CD4-positive, CD25-positive, alpha-beta regulatory T cell (primary cell): ENCODE data around the gene UBE2E2. TPM values are rescaled to one million over a fixed set of nuclear protein-coding genes. Genes with fewer than 3 reads are reported as not detected.

ENCODE experiments used
- ATAC-seq, 2 donors: fragments of 150-1000 bp; cut with Tn5 transposase; one replicate each; pipeline ENCODE4 v1.10.0; 2021; ENCODE audit warnings: low read depth in 2 of 2, moderate number of reproducible peaks in 2 of 2, moderate library complexity in 1 of 2
- DNase-seq, 3 donors: peaks; one replicate each; pipeline versions ENCODE4 v3.0.0 to v3.0.0-alpha.2; 2012 to 2022; ENCODE audit warnings: mixed read lengths in 1 of 3
- H3K27ac ChIP-seq: one replicate; pipeline ENCODE4 v1.7.0; 2013; ENCODE audit warnings: mild to moderate bottlenecking, low read length; ENCODE audit not compliant: insufficient read depth, poor library complexity, severe bottlenecking
- H3K27me3 ChIP-seq: one replicate; pipeline ENCODE4 v1.7.0; 2013; ENCODE audit warnings: low read length; ENCODE audit not compliant: control insufficient read depth, insufficient read depth
- H3K36me3 ChIP-seq: one replicate; pipeline ENCODE4 v1.7.0; 2013; ENCODE audit warnings: mild to moderate bottlenecking, low read length, moderate library complexity; ENCODE audit not compliant: control insufficient read depth, insufficient read depth
- H3K4me1 ChIP-seq: 2 replicates; pipeline ENCODE4 v1.7.0; 2013; ENCODE audit warnings: mild to moderate bottlenecking, low read length; ENCODE audit not compliant: insufficient read depth, control insufficient read depth, poor library complexity, severe bottlenecking
- H3K4me3 ChIP-seq: one replicate; pipeline ENCODE4 v1.7.0; 2013; ENCODE audit warnings: low read depth, mild to moderate bottlenecking, low read length, moderate library complexity
- H3K9me3 ChIP-seq, 2 experiments: 1 replicate in 1 of 2; 2 replicates in 1 of 2; pipeline ENCODE4 v1.7.0; 2013; ENCODE audit warnings: low read length in 2 of 2, mild to moderate bottlenecking in 1 of 2, moderate library complexity in 1 of 2; ENCODE audit not compliant: control insufficient read depth in 2 of 2
- H3K27ac Mint-ChIP-seq, 3 donors: one replicate each; pipeline ENCODE4 v1.8.0; 2020 to 2022; ENCODE audit warnings: mild to moderate bottlenecking in 3 of 3, mixed read lengths in 3 of 3, moderate library complexity in 2 of 3
- H3K27me3 Mint-ChIP-seq: one replicate; pipeline ENCODE4 v1.8.0; 2022; ENCODE audit warnings: mild to moderate bottlenecking, mixed read lengths
- H3K36me3 Mint-ChIP-seq: one replicate; pipeline ENCODE4 v1.8.0; 2020; ENCODE audit warnings: mixed read lengths
- H3K4me1 Mint-ChIP-seq, 4 donors: one replicate each; pipeline ENCODE4 v1.8.0; 2020 to 2022; ENCODE audit warnings: mixed read lengths in 4 of 4, mild to moderate bottlenecking in 1 of 4
- H3K4me3 Mint-ChIP-seq, 4 donors: one replicate each; pipeline ENCODE4 v1.8.0; 2020 to 2022; ENCODE audit warnings: mild to moderate bottlenecking in 4 of 4, mixed read lengths in 4 of 4, moderate library complexity in 3 of 4
- H3K9me3 Mint-ChIP-seq, 7 donors: one replicate each; pipeline ENCODE4 v1.8.0; 2020 to 2022; ENCODE audit warnings: mixed read lengths in 7 of 7, mild to moderate bottlenecking in 3 of 7, moderate library complexity in 2 of 7
- polyA plus RNA-seq, 4 donors: library from polyadenylated mRNA; unstranded; fragments of 300-500 nt; fragmentation: Illumina TruSeq; gene quantifications; one replicate each; pipeline ENCODE4 v1.2.3, GENCODE V29; 2021
- total RNA-seq: library from RNA; stranded (reverse); gene quantifications from one replicate; pipeline ENCODE4 v1.2.3, GENCODE V29; 2022

Gene UBE2E2
- total and polyA plus RNA-seq, 5 donors from 2014 or later: 0.81 to 9.6 (median 1.8) TPM

GRCh38 chr3:23450806-23451205, 247.7 kb downstream of the UBE2E2 start:
- H3K4me1 Mint-ChIP-seq: peaks cover 0 to 3% (median 0%) of the 10 kb centered on the region in 4 donors
- Histone ChIP-seq H3K4me3 (no peak overlapping the region), H3K36me3 (no peaks in the 10 kb centered on the region), H3K9me3 (no peaks in the 10 kb centered on the region), H3K4me1 (no peaks in the 10 kb centered on the region), H3K27ac (no peak overlapping the region), H3K27me3 (no peaks in the 10 kb centered on the region)
- H3K36me3 Mint-ChIP-seq: no peaks in the 10 kb centered on the region
- peaks cover 5% of the 10 kb centered on the region for H3K27me3 Mint-ChIP-seq
- ATAC-seq: no peak
- no peak overlapping the region for H3K27ac Mint-ChIP-seq
- DNase-seq: no peak
- H3K4me3 Mint-ChIP-seq: no peak overlapping the region
- H3K9me3 Mint-ChIP-seq: peaks cover 0 to 3% (median 0%) of the 10 kb centered on the region in 7 donors

GRCh38 chr3:23452408-23452807, 249.3 kb downstream of the UBE2E2 start:
- H3K27ac Mint-ChIP-seq: no peak overlapping the region
- H3K4me3 Mint-ChIP-seq: no peak overlapping the region
- Histone ChIP-seq H3K36me3 (no peaks in the 10 kb centered on the region), H3K4me3 (no peak overlapping the region), H3K4me1 (no peaks in the 10 kb centered on the region), H3K27ac (no peak overlapping the region), H3K27me3 (no peaks in the 10 kb centered on the region), H3K9me3 (no peaks in the 10 kb centered on the region)
- ATAC-seq (no peak), DNase-seq (no peak)
- peaks cover 0 to 3% (median 0%) of the 10 kb centered on the region in 7 donors for H3K9me3 Mint-ChIP-seq
- H3K36me3 Mint-ChIP-seq: no peaks in the 10 kb centered on the region
- peaks cover 0 to 4% (median 0%) of the 10 kb centered on the region in 4 donors for H3K4me1 Mint-ChIP-seq
- no peaks in the 10 kb centered on the region for H3K27me3 Mint-ChIP-seq

DNA sequence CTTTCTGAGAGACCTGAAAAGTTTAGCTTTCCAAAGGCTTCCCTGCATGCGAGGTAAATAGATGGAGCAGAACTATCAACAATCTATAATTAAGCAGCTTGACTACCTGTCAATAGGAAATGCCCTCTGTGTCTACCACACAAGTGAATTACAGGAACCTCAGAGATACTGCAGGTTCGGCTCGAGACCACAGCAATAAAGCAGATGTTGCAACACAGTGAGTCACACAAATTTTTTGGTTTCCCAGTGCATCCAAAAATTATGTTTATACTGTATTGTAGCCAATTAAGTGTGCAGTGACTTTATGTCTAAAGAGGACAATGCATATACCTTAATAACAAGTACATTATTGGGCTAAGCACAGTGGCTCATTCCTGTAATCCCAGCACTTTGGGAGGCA, 252.0 kb downstream of the UBE2E2 start:
- Mint-ChIP-seq H3K4me1 (peaks cover 0 to 7% (median 0%) of the 10 kb centered on the region in 4 donors), H3K27ac (no peak overlapping the region), H3K4me3 (no peak overlapping the region), H3K36me3 (no peaks in the 10 kb centered on the region), H3K27me3 (no peaks in the 10 kb centered on the region), H3K9me3 (peaks cover 0 to 7% (median 4%) of the 10 kb centered on the region in 7 donors)
- DNase-seq (no peak), ATAC-seq (no peak)
- H3K4me1 ChIP-seq: no peaks in the 10 kb centered on the region
- H3K27me3 ChIP-seq: no peaks in the 10 kb centered on the region
- H3K9me3 ChIP-seq: no peaks in the 10 kb centered on the region
- H3K27ac ChIP-seq: no peak overlapping the region
- no peak overlapping the region for H3K4me3 ChIP-seq
- H3K36me3 ChIP-seq: no peaks in the 10 kb centered on the region

DNA sequence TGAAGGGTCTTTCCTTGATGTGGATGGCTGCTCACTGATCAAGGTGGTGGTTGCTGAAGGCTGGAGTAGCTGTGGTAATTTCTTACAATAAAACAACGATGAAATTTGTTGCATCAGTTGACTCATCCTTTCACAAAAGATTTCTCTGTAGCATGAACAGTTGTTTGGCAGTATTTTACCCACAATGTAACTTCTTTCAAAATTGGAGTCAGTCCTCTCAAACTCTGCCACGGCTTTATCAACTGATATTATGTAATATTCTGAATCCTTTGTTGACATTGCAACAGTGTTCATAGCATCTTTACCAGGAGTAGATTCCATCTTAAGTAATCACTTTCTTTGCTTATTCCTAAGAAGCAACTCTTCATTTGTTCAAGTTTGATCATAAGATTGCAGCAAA, 252.6 kb downstream of the UBE2E2 start:
- H3K27ac ChIP-seq: no peak overlapping the region
- no peaks in the 10 kb centered on the region for H3K36me3 Mint-ChIP-seq
- H3K9me3 ChIP-seq: no peaks in the 10 kb centered on the region
- H3K4me1 ChIP-seq: no peaks in the 10 kb centered on the region
- H3K27me3 Mint-ChIP-seq: no peaks in the 10 kb centered on the region
- no peak overlapping the region for H3K4me3 Mint-ChIP-seq
- ATAC-seq: no peak
- H3K9me3 Mint-ChIP-seq: peaks cover 0 to 7% (median 4%) of the 10 kb centered on the region in 7 donors
- H3K27me3 ChIP-seq: no peaks in the 10 kb centered on the region
- DNase-seq: no peak
- H3K27ac Mint-ChIP-seq: no peak overlapping the region
- H3K4me1 Mint-ChIP-seq: peaks cover 0 to 7% (median 0%) of the 10 kb centered on the region in 4 donors
- H3K4me3 ChIP-seq: no peak overlapping the region
- no peaks in the 10 kb centered on the region for H3K36me3 ChIP-seq

DNA sequence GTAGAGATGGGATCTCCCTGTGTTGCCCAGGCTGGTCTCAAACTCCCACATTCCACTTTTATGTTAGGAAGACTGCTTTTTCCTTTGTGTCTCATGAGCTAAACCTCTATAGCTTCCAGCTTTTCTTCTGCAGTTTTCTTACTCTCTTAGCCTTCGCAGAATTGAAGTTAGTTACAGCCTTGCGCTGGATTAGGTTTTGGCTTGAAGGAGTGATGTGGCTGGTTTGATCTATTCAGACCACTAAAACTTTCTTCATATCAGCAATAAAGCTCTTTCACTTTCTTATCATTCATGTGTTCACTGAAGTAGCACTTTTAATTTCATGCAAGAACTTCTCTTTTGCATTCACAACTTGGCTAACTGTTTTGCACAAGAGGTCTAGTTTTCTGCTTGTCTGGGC, 254.6 kb downstream of the UBE2E2 start:
- H3K9me3 Mint-ChIP-seq: peaks cover 0 to 7% (median 4%) of the 10 kb centered on the region in 7 donors
- DNase-seq (no peak), ATAC-seq (no peak)
- Histone ChIP-seq H3K27me3 (no peaks in the 10 kb centered on the region), H3K9me3 (no peaks in the 10 kb centered on the region), H3K36me3 (no peaks in the 10 kb centered on the region), H3K27ac (no peak overlapping the region), H3K4me1 (no peaks in the 10 kb centered on the region), H3K4me3 (no peak overlapping the region)
- peaks cover 0 to 7% (median 0%) of the 10 kb centered on the region in 4 donors for H3K4me1 Mint-ChIP-seq
- no peaks in the 10 kb centered on the region for H3K36me3 Mint-ChIP-seq
- no peak overlapping the region for H3K27ac Mint-ChIP-seq
- no peak overlapping the region for H3K4me3 Mint-ChIP-seq
- no peaks in the 10 kb centered on the region for H3K27me3 Mint-ChIP-seq

DNA sequence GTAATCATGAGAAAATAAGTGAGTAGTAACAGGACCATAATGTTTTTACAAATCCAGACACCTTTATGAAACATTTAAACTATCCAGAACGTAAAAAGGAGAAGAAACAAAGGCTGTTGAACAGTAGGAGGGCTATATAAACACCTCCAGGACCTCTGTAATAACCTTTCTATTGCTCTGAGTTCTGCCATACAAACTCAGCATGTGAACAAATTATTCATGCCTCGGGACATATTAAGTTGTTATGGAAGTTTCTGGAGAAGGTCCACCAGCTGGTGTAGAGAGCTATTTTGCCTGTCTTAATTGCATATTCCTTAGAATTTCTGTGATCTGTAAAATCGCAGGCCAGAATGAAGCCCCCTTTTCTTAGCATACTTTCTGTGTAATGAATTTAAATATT, 256.3 kb downstream of the UBE2E2 start:
- H3K27me3 ChIP-seq: no peaks in the 10 kb centered on the region
- H3K27me3 Mint-ChIP-seq: no peaks in the 10 kb centered on the region
- no peaks in the 10 kb centered on the region for H3K36me3 ChIP-seq

GRCh38 chr3:23459889-23460546, 256.9 kb downstream of the UBE2E2 start:
- Histone ChIP-seq H3K4me3 (no peak overlapping the region), H3K9me3 (no peaks in the 10 kb centered on the region), H3K27me3 (no peaks in the 10 kb centered on the region), H3K27ac (no peak overlapping the region), H3K36me3 (no peaks in the 10 kb centered on the region), H3K4me1 (no peaks in the 10 kb centered on the region)
- Mint-ChIP-seq H3K4me3 (no peak overlapping the region), H3K27ac (no peak overlapping the region), H3K4me1 (peaks cover 0 to 7% (median 0%) of the 10 kb centered on the region in 4 donors), H3K36me3 (no peaks in the 10 kb centered on the region), H3K27me3 (no peaks in the 10 kb centered on the region), H3K9me3 (peaks cover 0 to 7% (median 4%) of the 10 kb centered on the region in 7 donors)
- no peak for ATAC-seq
- DNase-seq: no peak

More for the DNA sequence above, 256.3 kb downstream of the UBE2E2 start:
- no peak for ATAC-seq
- Mint-ChIP-seq H3K4me1 (peaks cover 0 to 7% (median 0%) of the 10 kb centered on the region in 4 donors), H3K36me3 (no peaks in the 10 kb centered on the region), H3K27ac (no peak overlapping the region), H3K4me3 (no peak overlapping the region), H3K9me3 (peaks cover 0 to 7% (median 4%) of the 10 kb centered on the region in 7 donors)
- Histone ChIP-seq H3K4me1 (no peaks in the 10 kb centered on the region), H3K4me3 (no peak overlapping the region), H3K27ac (no peak overlapping the region), H3K9me3 (no peaks in the 10 kb centered on the region)
- no peak for DNase-seq

- ATAC-seq: no peak
- no peak overlapping the region for H3K27ac ChIP-seq
- H3K27ac Mint-ChIP-seq: no peak overlapping the region
- no peaks in the 10 kb centered on the region for H3K4me1 ChIP-seq
- no peaks in the 10 kb centered on the region for H3K36me3 Mint-ChIP-seq
- no peaks in the 10 kb centered on the region for H3K36me3 ChIP-seq
- no peak overlapping the region for H3K4me3 ChIP-seq
- H3K4me3 Mint-ChIP-seq: no peak overlapping the region
- H3K27me3 ChIP-seq: no peaks in the 10 kb centered on the region
- H3K27me3 Mint-ChIP-seq: no peaks in the 10 kb centered on the region
- peaks cover 0 to 6% (median 4%) of the 10 kb centered on the region in 7 donors for H3K9me3 Mint-ChIP-seq
- H3K4me1 Mint-ChIP-seq: peaks cover 0 to 5% (median 0%) of the 10 kb centered on the region in 4 donors
- H3K9me3 ChIP-seq: no peaks in the 10 kb centered on the region
- DNase-seq: no peak
These were observed 257.9 kb downstream of the UBE2E2 start for GRCh38 chr3:23461069-23461468.
